ENCODE measurements around the gene MKNK2. TPM values are rescaled to one million over a fixed set of nuclear protein-coding genes. Genes with fewer than 3 reads are reported as not detected.

MKNK2 gene
- total and polyA plus RNA-seq, 10 of the 15 experiments (the other 5 are each of a cell fraction or from before 2014, with no cell fraction given) = 9.6 to 365 (median 69.9) TPM

DNA sequence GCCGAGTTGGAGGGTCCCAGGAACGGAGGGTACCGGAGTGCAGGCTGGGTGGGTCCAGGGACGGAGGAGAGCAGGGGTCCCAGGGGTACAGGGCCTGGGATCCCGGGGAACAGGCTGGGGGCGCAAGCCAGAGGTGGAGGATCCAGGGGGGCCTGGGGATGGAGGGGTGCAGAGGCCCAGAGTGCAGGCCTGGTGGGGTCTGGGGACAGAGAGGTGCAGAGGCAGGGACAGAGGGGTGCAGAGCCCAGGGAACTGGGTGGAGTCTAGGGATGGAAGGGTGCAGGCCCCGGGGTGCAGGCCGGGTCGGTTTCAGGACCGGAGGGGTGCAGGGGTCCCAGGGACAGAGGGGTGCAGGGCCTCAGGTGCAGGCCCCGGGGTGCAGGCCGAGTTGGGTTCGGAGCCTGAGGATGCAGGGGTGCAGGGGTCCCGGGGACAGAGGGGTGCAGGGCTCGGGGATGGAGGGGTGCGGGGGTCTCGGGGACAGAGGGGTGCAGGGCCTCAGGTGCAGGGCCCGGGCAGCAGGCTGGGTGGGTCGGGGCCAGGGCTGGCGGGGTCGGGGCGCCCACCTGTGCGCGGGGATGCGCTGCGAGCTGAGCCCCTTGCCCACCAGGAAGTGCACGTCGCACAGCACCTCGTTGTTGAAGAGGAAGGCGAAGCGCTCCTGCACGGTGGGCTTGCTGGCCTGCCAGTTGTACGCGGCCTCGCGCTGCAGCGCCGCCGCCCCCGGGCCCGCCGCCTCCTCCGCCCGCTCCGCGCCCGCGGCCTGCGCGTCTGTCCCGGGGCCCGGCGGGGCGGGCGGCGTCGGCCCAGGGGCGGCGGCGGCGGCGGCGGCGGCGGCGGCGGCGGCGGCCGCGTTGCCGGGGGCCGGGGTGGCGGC is 36.1 kb downstream of the MKNK2 start:
- WGBS (ENCODE audit: insufficient coverage, insufficient replicate concordance, low lambda C conversion rate, missing lambda C conversion rate) = 0% methylated on average over 13 of the region's 74 CpGs
- FAIRE-seq = no peak
- peak overlapping the region; percentile 77 for H3K4me3 ChIP-seq
- peak overlapping the region; percentile 53; the same call in 1 of the 2 replicates for H3K9ac ChIP-seq (ENCODE audit: control insufficient read depth, insufficient read depth, low read length)
- no peaks in the 10 kb centered on the region for H3K27me3 ChIP-seq (replicated peaks in 1 of 2; ENCODE audit: control insufficient read depth in 2 of 2, insufficient read depth in 2 of 2, low read length in 1 of 2)
- ATAC-seq = peak; percentile 55
- SMC1A ChIA-PET (ENCODE audit: uncharacterized antibody, unreplicated experiment) = no interaction called here
- in situ Hi-C loops (cut with MboI) (loop anchor here (5.0 kb wide), 1 partner anchor 67 kb away; no protein-coding TSS in a partner anchor), intact Hi-C loops (cut with micrococcal nuclease; ENCODE audit: unreplicated experiment) (loop anchor here (5.0 kb wide), 3 partner anchors 47 to 108 kb away; partner anchors contain the start of genes ADAT3 and SCAMP4)
- TF ChIP-seq EED (IDR thresholded peaks at IDR 0.05; ENCODE audit: low read depth) (no peak), JUND (IDR thresholded peaks at IDR 0.05; ENCODE audit: low read depth, low read length) (no peak), BHLHE40 (IDR thresholded peaks at IDR 0.05; ENCODE audit: borderline replicate concordance in 1 of 2, low read depth in 2 of 2, low read length in 1 of 2) (0 out of 4 replicates have a peak, but pooled peaks of 1 of the 2 experiments have one; percentile 5), CHD1 (IDR thresholded peaks at IDR 0.05; ENCODE audit: low read depth, low read length) (no peak)
- TF ChIP-seq, protein P1, sequence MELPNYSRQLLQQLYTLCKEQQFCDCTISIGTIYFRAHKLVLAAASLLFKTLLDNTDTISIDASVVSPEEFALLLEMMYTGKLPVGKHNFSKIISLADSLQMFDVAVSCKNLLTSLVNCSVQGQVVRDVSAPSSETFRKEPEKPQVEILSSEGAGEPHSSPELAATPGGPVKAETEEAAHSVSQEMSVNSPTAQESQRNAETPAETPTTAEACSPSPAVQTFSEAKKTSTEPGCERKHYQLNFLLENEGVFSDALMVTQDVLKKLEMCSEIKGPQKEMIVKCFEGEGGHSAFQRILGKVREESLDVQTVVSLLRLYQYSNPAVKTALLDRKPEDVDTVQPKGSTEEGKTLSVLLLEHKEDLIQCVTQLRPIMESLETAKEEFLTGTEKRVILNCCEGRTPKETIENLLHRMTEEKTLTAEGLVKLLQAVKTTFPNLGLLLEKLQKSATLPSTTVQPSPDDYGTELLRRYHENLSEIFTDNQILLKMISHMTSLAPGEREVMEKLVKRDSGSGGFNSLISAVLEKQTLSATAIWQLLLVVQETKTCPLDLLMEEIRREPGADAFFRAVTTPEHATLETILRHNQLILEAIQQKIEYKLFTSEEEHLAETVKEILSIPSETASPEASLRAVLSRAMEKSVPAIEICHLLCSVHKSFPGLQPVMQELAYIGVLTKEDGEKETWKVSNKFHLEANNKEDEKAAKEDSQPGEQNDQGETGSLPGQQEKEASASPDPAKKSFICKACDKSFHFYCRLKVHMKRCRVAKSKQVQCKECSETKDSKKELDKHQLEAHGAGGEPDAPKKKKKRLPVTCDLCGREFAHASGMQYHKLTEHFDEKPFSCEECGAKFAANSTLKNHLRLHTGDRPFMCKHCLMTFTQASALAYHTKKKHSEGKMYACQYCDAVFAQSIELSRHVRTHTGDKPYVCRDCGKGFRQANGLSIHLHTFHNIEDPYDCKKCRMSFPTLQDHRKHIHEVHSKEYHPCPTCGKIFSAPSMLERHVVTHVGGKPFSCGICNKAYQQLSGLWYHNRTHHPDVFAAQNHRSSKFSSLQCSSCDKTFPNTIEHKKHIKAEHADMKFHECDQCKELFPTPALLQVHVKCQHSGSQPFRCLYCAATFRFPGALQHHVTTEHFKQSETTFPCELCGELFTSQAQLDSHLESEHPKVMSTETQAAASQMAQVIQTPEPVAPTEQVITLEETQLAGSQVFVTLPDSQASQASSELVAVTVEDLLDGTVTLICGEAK (IDR thresholded peaks at IDR 0.05; ENCODE audit: borderline replicate concordance) = no peak
- H2AFZ ChIP-seq (ENCODE audit: control insufficient read depth, low read depth, low read length) = no peak overlapping the region
- POLR2A ChIA-PET = no interaction called here
- no peak for DNase-seq (ENCODE audit: low read depth, low spot score)
- CTCF ChIA-PET = no interaction called here
- no peaks in the 10 kb centered on the region for H3K9me3 ChIP-seq (replicated peaks; ENCODE audit: control insufficient read depth, insufficient read depth, low read length)
- RAD21 ChIA-PET (ENCODE audit: unreplicated experiment) = no interaction called here
- H3K79me2 ChIP-seq (ENCODE audit: control insufficient read depth, insufficient read depth, low read length) = peaks cover 16% of the 10 kb centered on the region
- H3K27ac ChIP-seq (ENCODE audit: control insufficient read depth, insufficient read depth) = peak overlapping the region; percentile 18; the same call in 1 of the 2 replicates
- no peaks in the 10 kb centered on the region for H3K36me3 ChIP-seq (ENCODE audit: control insufficient read depth in 2 of 2, insufficient read depth in 2 of 2, low read length in 1 of 2)
- BruUV-seq (replicated peaks) = no TSS peak
- H3K4me2 ChIP-seq (ENCODE audit: control insufficient read depth, insufficient read depth) = peak overlapping the region; percentile 73
- peaks cover 9% of the 10 kb centered on the region for H3K4me1 ChIP-seq (ENCODE audit: control insufficient read depth, insufficient read depth, low read length)
- H4K20me1 ChIP-seq (ENCODE audit: control insufficient read depth, insufficient read depth) = no peaks in the 10 kb centered on the region
